Kidney tubule cell (primary cell): ENCODE measurements around the gene IGDCC3.

ENCODE experiments used
- DNase-seq: peaks from one replicate; pipeline ENCODE4 v3.0.0-alpha.2; 2018; ENCODE audit warnings: low spot score

IGDCC3 gene

DNA sequence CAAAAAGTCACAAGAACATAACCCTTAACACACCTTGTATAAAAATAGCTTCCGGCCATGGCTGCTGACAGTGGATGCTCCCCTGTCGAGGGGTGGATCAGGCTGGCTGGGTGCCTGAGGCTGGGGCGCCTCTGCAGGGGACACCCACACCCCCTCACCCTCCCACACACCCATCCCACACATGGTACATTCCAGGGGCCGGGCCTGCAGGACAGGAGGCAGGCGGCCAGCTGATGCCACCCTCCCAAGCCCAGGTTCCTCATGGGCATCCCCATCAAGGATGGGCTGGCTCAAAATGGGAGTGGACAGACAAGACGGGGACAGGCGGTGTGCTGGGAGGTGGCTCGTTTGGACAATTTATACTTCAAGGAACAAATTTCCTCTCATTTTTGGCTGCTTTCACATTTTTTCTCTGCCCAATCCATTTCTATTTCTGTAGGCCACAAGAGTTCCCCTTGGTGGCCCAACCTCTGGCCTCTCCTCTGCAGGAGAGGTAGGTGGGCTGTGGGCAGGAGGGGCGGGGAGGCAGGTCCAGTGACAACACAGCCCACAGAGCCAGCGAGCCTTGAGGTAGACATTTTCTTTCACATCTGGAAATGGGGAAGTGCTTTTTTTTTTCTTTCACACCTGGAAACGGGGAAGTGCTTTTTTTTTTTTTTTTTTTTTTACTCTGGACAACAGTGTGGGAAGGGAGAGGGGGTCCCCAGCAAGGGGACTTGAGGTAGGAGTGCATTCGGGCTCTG lies 50.0 kb downstream of the IGDCC3 start:
- DNase-seq: no peak

- no peak for DNase-seq
Observed at GRCh38 chr15:65326818-65327217, 51.0 kb downstream of the IGDCC3 start.

DNA sequence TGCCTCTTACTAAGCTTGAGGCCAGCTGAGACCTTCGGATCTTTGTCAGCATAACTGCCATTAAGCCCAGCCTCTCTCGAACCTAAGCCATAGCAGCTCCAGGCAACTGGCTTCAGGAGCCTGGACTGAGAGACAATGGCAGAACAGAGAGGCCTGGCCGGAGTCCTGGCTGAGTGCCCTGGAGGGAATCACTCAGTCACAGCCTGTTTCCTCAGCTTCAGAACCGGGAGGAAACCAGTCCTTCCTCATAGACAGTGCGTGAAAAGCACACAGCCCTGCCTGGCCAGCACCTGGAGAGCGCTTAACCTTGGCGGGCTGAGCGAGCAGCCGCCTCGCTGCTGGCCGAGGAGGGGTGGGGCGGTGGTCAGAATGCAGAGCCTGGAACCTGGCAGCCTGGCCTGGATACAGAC lies 51.7 kb downstream of the IGDCC3 start:
- DNase-seq: peak; percentile 44

DNA sequence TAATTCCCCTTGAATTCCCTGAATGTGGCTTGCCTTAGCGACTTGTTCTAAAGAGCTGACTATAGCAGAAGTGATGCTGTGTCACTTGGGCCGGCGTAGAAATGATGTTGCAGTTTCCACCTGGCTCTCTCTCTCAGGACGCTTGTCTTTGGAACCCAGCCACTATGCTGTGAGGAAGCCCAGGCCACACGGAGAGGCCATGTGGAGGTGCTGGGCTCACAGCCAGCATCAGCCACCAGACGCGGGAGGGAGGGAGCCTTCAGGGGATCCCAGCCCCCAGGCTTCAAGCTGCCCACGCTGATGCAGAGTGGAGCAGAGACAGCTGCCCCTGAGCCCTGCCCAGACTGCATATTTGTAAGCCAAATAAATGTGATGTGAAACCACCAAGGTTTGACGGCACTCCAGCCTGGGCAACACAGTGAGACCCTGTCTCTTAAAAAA lies 54.7 kb downstream of the IGDCC3 start:
- DNase-seq: peak; percentile 11

- peak; percentile 78 for DNase-seq
Observed at GRCh38 chr15:65318870-65319356, 58.9 kb downstream of the IGDCC3 start.

GRCh38 chr15:65312400-65312916 lies 65.3 kb downstream of the IGDCC3 start:
- peak; percentile 24 for DNase-seq

DNA sequence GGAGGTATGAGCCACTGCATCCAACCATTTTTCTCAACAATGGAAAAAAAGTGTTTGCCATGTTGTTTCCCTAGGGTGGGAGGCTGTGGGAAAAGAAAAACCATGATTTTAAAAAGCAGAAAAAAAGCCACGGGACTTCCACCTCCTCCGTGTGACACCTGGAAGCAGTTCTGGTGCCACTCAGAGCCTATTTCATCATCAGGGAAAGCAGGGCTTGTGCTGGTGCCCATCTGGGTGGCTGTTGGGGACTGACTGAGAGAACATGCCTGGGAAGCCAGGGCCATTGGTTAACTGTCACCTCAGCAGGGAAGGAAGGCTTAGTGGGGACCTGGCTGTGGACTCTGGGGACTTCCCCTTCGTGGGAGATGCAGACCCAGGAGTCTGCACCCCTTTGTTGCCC lies 66.0 kb downstream of the IGDCC3 start:
- DNase-seq: no peak

- no peak for DNase-seq
Observed at GRCh38 chr15:65310431-65311137, 67.2 kb downstream of the IGDCC3 start.

- DNase-seq: no peak
Observed at GRCh38 chr15:65309882-65310418, 67.9 kb downstream of the IGDCC3 start.

GRCh38 chr15:65307978-65308377 lies 69.8 kb downstream of the IGDCC3 start:
- DNase-seq: no peak

DNA sequence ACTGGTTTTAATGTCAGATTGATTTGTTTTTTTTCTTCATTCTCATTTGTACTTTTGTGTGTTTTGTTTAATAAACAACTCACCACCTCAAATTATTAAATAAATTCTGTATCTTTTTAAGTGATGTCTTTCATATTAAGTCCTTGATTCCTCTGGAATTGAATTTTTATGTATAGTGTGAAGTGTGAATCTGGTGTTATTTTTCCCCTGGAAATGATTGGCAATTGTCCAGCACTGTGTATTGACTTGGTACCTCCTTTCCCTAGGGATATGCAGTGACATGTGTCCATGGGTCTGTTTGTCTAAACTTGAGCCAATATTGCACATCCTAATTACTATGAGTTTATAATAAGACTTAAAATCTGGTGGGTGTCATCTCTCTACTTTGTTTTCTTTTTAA lies 71.3 kb downstream of the IGDCC3 start:
- no peak for DNase-seq

- peak; percentile 38 for DNase-seq
Observed at GRCh38 chr15:65305776-65306175, 72.0 kb downstream of the IGDCC3 start.

DNA sequence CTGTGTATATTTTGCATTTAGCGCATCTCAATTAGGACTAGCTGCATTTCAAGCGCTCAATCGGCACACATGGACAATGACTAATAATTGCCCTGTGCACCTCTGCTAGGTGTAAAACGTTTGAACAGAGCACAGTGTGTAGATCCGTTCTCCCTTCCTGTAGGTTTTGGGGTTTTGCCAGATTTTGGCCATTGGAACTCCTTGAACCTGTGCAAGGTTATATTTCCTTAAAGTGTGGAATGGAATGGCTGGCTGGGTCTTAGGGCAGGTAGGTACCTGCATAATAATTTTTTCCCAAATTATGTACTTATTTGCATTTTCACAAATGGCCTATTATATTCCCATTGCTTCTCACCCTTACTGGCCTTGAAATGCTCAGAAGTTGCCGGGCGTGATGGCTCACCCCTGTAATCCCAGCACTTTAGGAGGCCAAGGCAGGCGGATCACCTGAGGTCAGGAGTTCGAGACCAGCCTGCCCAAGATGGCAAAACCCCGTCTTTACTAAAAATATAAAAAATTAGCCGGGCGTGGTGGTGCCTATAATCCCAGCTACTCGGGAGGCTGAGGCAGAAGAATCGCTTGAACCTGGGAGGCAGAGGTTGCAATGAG lies 72.5 kb downstream of the IGDCC3 start:
- DNase-seq: no peak

- peak; percentile 100 for DNase-seq
Observed at GRCh38 chr15:65304381-65305149, 73.2 kb downstream of the IGDCC3 start, which contains the start of gene RNU5B-1. RNU5B-1 (plus strand) TSS chr15:65304677.

GRCh38 chr15:65303687-65304380 lies 74.0 kb downstream of the IGDCC3 start:
- peak; percentile 65 for DNase-seq

- DNase-seq: no peak
Observed at GRCh38 chr15:65302061-65302460, 75.7 kb downstream of the IGDCC3 start.

- no peak for DNase-seq
Observed at GRCh38 chr15:65300924-65301441, 76.8 kb downstream of the IGDCC3 start.

- no peak for DNase-seq
Observed at GRCh38 chr15:65298731-65299130, 79.1 kb downstream of the IGDCC3 start.

DNA sequence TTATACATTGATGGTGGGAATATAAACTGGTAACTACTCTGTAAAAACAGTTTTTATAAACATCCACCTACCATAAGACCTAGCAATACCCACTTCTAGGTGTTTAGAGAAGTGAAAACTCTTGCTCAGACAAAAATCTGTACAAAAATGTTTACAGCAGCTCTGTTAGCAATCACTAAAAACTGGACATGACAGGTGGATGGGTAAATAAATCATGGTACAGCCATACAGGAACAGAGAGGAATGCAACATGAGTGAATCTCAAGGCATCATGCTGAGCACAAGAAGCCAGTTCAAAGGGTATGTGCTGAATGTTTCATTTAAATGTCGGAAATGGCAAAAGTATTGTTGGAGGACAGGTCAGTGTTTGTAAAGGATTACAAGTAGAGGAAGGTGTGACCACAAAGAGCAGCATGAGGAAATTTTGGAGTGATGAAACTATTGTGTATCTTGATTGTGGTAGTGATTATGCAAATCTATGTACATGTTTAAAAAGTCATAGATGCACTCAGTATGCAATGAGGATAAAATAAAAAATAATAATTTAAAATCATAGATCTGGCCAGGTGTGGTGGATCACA lies 84.8 kb downstream of the IGDCC3 start:
- DNase-seq: no peak

DNA sequence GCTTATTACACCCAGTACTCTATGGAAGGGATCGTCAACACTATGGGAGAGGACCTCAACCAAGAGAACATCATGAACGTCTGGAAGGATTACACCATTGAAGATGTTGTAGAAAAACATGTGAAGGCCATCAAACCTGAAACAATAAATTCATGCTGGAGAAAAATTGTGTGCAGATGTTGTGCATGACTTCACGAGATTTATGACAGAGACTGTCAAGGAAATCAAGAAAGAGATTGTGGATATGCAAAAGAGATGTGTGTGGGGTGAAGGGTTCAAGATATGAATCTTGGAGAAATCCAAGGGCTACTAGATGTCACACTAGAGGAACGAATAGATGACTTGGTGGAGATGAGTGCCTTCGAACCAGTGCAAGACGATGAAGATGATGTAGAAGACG lies 87.6 kb downstream of the IGDCC3 start:
- no peak for DNase-seq
